Activated naive CD8-positive, alpha-beta T cell treated with anti-CD3 and anti-CD28 coated beads, Interleukin-2, amount 10 ng/mL, durations not matched to agents 7 days and 5 days (primary cell): ENCODE measurements around the gene ERN2. TPM values are rescaled to one million over a fixed set of nuclear protein-coding genes. Genes with fewer than 3 reads are reported as not detected.
A peak's percentile ranks its signal among the peaks of the same experiment; 100 is the strongest.

Experiments used
- ATAC-seq: fragments of 150-1000 bp; cut with Tn5 transposase; one replicate; pipeline ENCODE4 v1.10.0; 2021; ENCODE audit warnings: low read depth, moderate library complexity
- POLR2A ChIA-PET: fragments of 350-600 bp; sonication (Branson Sonifier 250); formaldehyde crosslinking; loops from one replicate; lab custom pipeline; 2021; ENCODE audit warnings: antibody characterized with exemption; lab: Charles Lee
- DNase-seq: peaks from one replicate; pipeline ENCODE4 v3.0.0; 2021
- H3K27ac Mint-ChIP-seq: one replicate; pipeline ENCODE4 v1.8.0; 2022; ENCODE audit warnings: mild to moderate bottlenecking, mixed read lengths
- H3K27me3 Mint-ChIP-seq: one replicate; pipeline ENCODE4 v1.8.0; 2022; ENCODE audit warnings: mild to moderate bottlenecking, moderate library complexity, mixed read lengths
- H3K36me3 Mint-ChIP-seq: one replicate; pipeline ENCODE4 v1.8.0; 2021; ENCODE audit warnings: mild to moderate bottlenecking, mixed read lengths
- H3K4me1 Mint-ChIP-seq: one replicate; pipeline ENCODE4 v1.8.0; 2021; ENCODE audit warnings: mixed read lengths
- H3K4me3 Mint-ChIP-seq: one replicate; pipeline ENCODE4 v1.8.0; 2022; ENCODE audit warnings: mild to moderate bottlenecking, moderate library complexity, mixed read lengths
- H3K9me3 Mint-ChIP-seq: one replicate; pipeline ENCODE4 v1.8.0; 2021; ENCODE audit warnings: mixed read lengths
- total RNA-seq, 2 experiments: library from RNA; stranded (reverse); gene quantifications; one replicate each; pipeline ENCODE4 v1.2.3, GENCODE V29; 2021

ERN2 gene
- total RNA-seq, 2 experiments from 2014 or later: not detected

DNA sequence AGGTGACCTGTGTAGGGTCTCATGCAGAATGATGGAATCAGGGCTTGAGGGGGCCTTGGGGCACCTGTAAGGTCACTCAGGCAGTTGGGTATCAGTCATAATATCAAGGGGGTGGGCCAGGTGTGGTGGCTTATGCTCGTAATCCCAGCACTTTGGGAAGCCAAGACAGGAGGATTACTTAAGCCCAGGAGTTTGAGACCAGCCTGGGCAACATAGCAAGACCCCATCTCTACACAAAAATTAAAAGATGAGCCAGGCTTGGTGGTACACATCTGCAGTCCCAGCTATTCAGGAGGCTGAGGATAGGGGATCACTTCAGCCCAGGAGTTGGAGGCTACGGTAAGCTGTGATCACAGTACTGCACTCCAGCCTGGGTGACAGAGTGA, 7.5 kb downstream of the ERN2 start:
- peaks cover 4% of the 10 kb centered on the region for H3K9me3 Mint-ChIP-seq
- DNase-seq (no peak), ATAC-seq (no peak)
- H3K4me3 Mint-ChIP-seq: no peak overlapping the region
- H3K36me3 Mint-ChIP-seq: peaks cover 2% of the 10 kb centered on the region
- POLR2A ChIA-PET: no interaction called here
- no peak overlapping the region for H3K27ac Mint-ChIP-seq
- no peaks in the 10 kb centered on the region for H3K4me1 Mint-ChIP-seq
- peaks cover 13% of the 10 kb centered on the region for H3K27me3 Mint-ChIP-seq

DNA sequence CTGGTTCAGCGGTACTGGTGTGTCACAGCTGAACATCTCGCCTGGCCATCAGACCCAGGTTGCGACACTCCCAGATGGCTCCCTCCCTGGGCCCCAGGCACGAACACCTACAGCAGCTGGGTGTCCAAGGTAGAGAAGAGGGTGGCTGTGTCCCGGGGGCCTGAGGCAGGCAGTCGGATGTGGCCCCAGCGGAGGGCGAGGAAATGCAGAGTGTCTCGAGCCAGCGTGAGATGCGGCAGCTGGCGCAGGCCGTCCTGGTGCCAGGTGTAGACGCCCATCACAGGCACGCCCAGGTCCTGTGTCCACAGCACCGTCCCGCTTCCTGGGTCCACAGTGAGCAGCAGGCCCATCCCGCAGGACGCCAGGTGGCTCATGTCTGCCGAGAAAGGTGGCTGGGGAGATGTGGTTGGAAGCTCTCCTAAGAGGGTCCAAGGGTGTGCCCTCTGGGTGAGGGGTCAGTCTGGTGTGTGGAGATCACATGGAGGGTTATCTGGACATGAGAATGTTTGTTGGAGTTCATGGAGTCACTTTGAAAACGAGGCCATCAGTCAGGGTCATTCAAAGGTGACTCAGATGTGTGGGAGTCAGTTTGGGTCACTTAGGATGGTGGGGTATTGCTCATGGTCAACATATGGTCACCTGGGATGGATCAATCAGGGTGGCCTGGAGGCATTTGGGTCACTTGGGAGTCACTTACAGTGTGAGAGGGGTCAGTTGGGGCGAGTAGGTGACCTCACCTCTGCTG, 8.1 kb downstream of the ERN2 start:
- POLR2A ChIA-PET: no interaction called here
- no peak for ATAC-seq

DNA sequence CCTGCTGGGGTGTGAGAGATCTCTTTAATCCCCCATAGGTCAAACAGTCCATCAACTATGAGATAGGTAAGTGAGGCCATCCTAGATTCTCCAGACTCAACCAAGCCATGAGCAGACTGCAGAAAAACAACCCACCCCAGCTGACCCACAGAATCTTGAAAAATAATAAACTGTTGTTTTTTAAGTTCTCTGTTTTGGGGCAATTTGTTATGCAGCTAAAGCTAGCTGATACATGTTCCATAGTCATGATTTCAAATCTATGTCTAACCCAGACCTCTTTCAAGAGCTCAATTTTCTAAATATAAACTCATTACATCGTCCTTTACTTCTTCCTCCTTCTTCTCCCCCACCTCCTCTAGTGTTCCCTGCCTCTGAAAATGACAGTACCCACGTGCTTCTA, 10.1 kb downstream of the ERN2 start:
- Mint-ChIP-seq H3K4me3 (no peak overlapping the region), H3K4me1 (peaks cover 2% of the 10 kb centered on the region), H3K9me3 (peaks cover 3% of the 10 kb centered on the region), H3K27me3 (peaks cover 6% of the 10 kb centered on the region), H3K36me3 (peaks cover 2% of the 10 kb centered on the region), H3K27ac (no peak overlapping the region)
- DNase-seq: no peak
- POLR2A ChIA-PET: no interaction called here
- no peak for ATAC-seq

More for the DNA sequence above, 8.1 kb downstream of the ERN2 start:
- Mint-ChIP-seq H3K4me3 (no peak overlapping the region), H3K27me3 (peaks cover 11% of the 10 kb centered on the region), H3K36me3 (peaks cover 2% of the 10 kb centered on the region), H3K27ac (no peak overlapping the region), H3K9me3 (peaks cover 3% of the 10 kb centered on the region), H3K4me1 (no peaks in the 10 kb centered on the region)
- no peak for DNase-seq

DNA sequence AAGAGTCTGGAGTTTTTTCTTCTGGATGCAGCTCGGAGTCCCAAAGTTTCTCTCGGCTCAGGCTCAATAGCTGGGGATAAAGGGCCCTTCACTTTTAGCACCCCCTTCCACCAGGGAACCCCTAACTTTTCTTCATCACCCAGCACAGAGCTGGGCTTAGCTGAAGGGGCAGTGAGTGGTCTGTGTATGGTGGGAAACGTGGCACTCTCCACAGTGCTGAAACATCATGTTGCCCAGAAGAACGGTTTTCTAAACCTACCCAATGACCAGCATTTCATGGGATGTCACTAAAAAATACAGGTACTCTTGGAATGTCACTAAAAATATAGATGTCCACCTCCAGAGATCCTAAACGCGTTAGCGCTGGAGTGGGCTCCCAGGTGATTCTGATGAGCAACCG, 12.0 kb downstream of the ERN2 start:
- no peak overlapping the region for H3K4me3 Mint-ChIP-seq
- peaks cover 3% of the 10 kb centered on the region for H3K9me3 Mint-ChIP-seq
- DNase-seq: no peak
- peaks cover 2% of the 10 kb centered on the region for H3K36me3 Mint-ChIP-seq
- H3K4me1 Mint-ChIP-seq: peaks cover 2% of the 10 kb centered on the region
- peaks cover 10% of the 10 kb centered on the region for H3K27me3 Mint-ChIP-seq
- POLR2A ChIA-PET: interaction anchor here (0.7 kb wide), 2 partner anchors 22 to 91 kb away, joined by 3 read pairs; no protein-coding TSS in a partner anchor
- no peak overlapping the region for H3K27ac Mint-ChIP-seq
- ATAC-seq: no peak

DNA sequence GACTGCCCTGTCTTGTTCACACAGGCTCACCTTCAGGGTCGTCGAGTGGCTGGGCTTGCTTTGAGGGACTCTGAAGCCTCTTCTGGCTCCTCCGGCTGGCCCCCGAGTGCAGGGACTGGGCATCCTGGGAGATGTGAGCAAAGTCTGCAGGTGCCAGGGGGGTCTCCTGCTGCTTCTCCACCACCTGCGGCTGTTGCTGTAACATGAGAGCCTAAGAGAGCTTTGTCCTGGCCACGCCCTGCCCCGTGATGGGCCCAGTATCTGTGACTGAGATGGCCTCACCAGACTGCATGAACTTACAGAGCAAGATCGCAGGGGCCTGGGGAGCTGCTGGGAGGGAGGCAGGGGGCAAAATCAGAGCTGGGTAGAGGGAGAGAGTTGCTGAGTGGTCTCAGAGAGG, 12.5 kb downstream of the ERN2 start:
- Mint-ChIP-seq H3K27me3 (peaks cover 10% of the 10 kb centered on the region), H3K4me1 (peaks cover 2% of the 10 kb centered on the region), H3K36me3 (peaks cover 2% of the 10 kb centered on the region), H3K27ac (no peak overlapping the region), H3K4me3 (no peak overlapping the region), H3K9me3 (peaks cover 3% of the 10 kb centered on the region)
- DNase-seq (no peak), ATAC-seq (no peak)
- POLR2A ChIA-PET: no interaction called here

- no peak for ATAC-seq
- Mint-ChIP-seq H3K9me3 (peaks cover 3% of the 10 kb centered on the region), H3K4me3 (no peak overlapping the region), H3K27me3 (peaks cover 10% of the 10 kb centered on the region), H3K27ac (no peak overlapping the region), H3K4me1 (peaks cover 2% of the 10 kb centered on the region), H3K36me3 (peaks cover 2% of the 10 kb centered on the region)
- POLR2A ChIA-PET: no interaction called here
- DNase-seq: no peak
These were observed 12.9 kb downstream of the ERN2 start for GRCh38 chr16:23700093-23700492.

DNA sequence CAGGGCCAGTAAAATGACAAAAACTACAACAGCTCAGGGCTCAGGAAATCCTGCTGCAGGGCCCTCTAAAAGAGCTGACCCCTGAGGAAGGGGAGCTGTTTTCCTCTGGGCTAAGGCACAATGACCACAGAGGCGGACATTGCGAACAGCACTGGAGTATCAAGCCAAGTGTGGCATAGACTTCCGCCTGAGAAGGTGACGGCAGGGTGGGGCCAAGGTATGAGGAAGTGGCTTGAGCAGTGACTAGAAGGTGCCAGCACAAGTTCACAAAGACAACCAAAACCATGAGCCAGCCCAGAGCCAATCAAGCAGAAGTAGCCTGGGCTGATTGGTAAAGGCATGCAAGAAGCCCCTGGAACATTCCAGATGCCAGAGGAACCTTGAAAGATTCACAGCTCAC, 13.9 kb downstream of the ERN2 start:
- peaks cover 10% of the 10 kb centered on the region for H3K27me3 Mint-ChIP-seq
- no peak overlapping the region for H3K27ac Mint-ChIP-seq
- DNase-seq: no peak
- ATAC-seq: peak; percentile 54
- POLR2A ChIA-PET: no interaction called here
- no peak overlapping the region for H3K4me3 Mint-ChIP-seq
- peaks cover 3% of the 10 kb centered on the region for H3K9me3 Mint-ChIP-seq
- H3K36me3 Mint-ChIP-seq: peaks cover 2% of the 10 kb centered on the region
- peaks cover 6% of the 10 kb centered on the region for H3K4me1 Mint-ChIP-seq

- ATAC-seq: no peak
- H3K4me1 Mint-ChIP-seq: peaks cover 6% of the 10 kb centered on the region
- no peak overlapping the region for H3K27ac Mint-ChIP-seq
- DNase-seq: no peak
- H3K27me3 Mint-ChIP-seq: peaks cover 5% of the 10 kb centered on the region
- peaks cover 8% of the 10 kb centered on the region for H3K36me3 Mint-ChIP-seq
- POLR2A ChIA-PET: interaction anchor here (0.7 kb wide), 1 partner anchor 361 kb away, joined by 10 read pairs; no protein-coding TSS in a partner anchor
- no peaks in the 10 kb centered on the region for H3K9me3 Mint-ChIP-seq
- H3K4me3 Mint-ChIP-seq: no peak overlapping the region
These were observed 17.3 kb downstream of the ERN2 start for GRCh38 chr16:23695756-23696155.

GRCh38 chr16:23694644-23695373, 18.2 kb downstream of the ERN2 start:
- POLR2A ChIA-PET: interaction anchor here (0.5 to 1.1 kb wide), 4 partner anchors 15 to 360 kb away, joined by 3 to 10 read pairs (median 4); partner anchors contain the start of gene PLK1
- no peak overlapping the region for H3K27ac Mint-ChIP-seq
- H3K27me3 Mint-ChIP-seq: peaks cover 4% of the 10 kb centered on the region
- ATAC-seq: peak; percentile 32
- H3K36me3 Mint-ChIP-seq: peaks cover 12% of the 10 kb centered on the region
- peaks cover 6% of the 10 kb centered on the region for H3K4me1 Mint-ChIP-seq
- no peak for DNase-seq
- peak overlapping the region; percentile 10 for H3K4me3 Mint-ChIP-seq
- H3K9me3 Mint-ChIP-seq: no peaks in the 10 kb centered on the region

DNA sequence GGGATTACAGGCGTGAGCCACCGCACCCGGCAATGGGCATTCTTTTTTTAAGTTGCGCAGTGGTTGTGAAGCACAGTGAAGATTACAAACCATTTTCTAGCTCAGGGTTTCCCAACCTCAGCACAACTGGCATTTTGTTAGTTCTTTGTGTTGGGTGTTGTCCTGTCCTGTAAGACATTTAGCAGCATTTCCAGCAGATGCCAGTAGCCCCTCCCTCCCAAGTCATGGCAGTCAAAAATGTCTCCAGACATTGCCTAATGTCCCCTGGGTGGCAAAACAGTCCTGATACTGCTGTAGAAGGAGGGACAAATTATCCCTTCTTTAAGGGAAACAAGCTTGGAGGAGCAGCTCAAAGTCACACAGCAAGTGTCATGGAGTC, 18.8 kb downstream of the ERN2 start:
- ATAC-seq (no peak), DNase-seq (no peak)
- Mint-ChIP-seq H3K36me3 (peaks cover 16% of the 10 kb centered on the region), H3K4me3 (peak overlapping the region; percentile 10), H3K27me3 (peaks cover 4% of the 10 kb centered on the region), H3K27ac (no peak overlapping the region), H3K4me1 (peaks cover 6% of the 10 kb centered on the region), H3K9me3 (no peaks in the 10 kb centered on the region)
- POLR2A ChIA-PET: interaction anchor here (0.9 to 1.1 kb wide), 2 partner anchors 14 to 16 kb away, joined by 3 read pairs; partner anchors contain the start of gene PLK1

- peaks cover 6% of the 10 kb centered on the region for H3K4me1 Mint-ChIP-seq
- peaks cover 31% of the 10 kb centered on the region for H3K36me3 Mint-ChIP-seq
- no peak overlapping the region for H3K4me3 Mint-ChIP-seq
- H3K9me3 Mint-ChIP-seq: no peaks in the 10 kb centered on the region
- POLR2A ChIA-PET: interaction anchor here (0.5 to 1.1 kb wide), 3 partner anchors 8 to 851 kb away, joined by 3 to 4 read pairs (median 3); partner anchors contain the start of gene PLK1
- ATAC-seq (no peak), DNase-seq (no peak)
- no peaks in the 10 kb centered on the region for H3K27me3 Mint-ChIP-seq
- no peak overlapping the region for H3K27ac Mint-ChIP-seq
These were observed 20.7 kb downstream of the ERN2 start for GRCh38 chr16:23692190-23692837.

GRCh38 chr16:23691483-23692189, 21.4 kb downstream of the ERN2 start:
- no peak for DNase-seq
- Mint-ChIP-seq H3K4me1 (peaks cover 6% of the 10 kb centered on the region), H3K27me3 (no peaks in the 10 kb centered on the region), H3K27ac (no peak overlapping the region), H3K9me3 (no peaks in the 10 kb centered on the region), H3K4me3 (no peak overlapping the region), H3K36me3 (peaks cover 37% of the 10 kb centered on the region)
- no peak for ATAC-seq
- POLR2A ChIA-PET: interaction anchor here (0.5 to 3.8 kb wide), 2 partner anchors 12 to 851 kb away, joined by 4 to 21 read pairs; partner anchors contain the start of gene PLK1
